ENCODE measurements around the gene VWA8. TPM values are rescaled to one million over a fixed set of nuclear protein-coding genes. Genes with fewer than 3 reads are reported as not detected.

The VWA8 gene
- total RNA-seq, 1 donor from 2014 or later = 33.4 TPM

DNA sequence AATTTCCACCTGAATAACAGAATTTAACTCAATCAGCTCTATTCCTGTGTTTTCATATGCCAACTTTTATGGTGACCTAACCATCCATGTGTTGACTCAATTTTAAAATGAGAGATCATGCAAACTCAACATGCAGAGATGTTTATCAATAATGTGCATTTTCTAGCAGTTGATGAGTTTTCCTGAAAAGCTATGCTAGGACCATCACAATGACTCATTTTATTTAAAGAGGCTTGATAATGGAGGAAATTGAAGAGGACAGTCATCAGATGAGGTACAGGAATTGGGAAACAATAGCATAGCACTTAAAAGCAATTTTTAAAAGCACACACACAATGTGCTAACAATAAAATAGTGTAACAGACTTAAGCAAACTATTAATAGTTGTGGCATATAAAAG, 127.1 kb downstream of the VWA8 start:
- intact Hi-C loops (cut with DNase I) = no loop called here
- no peak overlapping the region for H3K4me3 ChIP-seq
- H3K36me3 ChIP-seq = peaks cover 0 to 8% of the 10 kb centered on the region in 2 donors

GRCh38 chr13:41833201-41833600, 127.7 kb downstream of the VWA8 start:
- H3K9me3 ChIP-seq = no peaks in the 10 kb centered on the region
- H3K36me3 ChIP-seq = peaks cover 0 to 8% of the 10 kb centered on the region in 2 donors
- H3K4me3 ChIP-seq = no peak overlapping the region
- no peak overlapping the region for H3K27ac ChIP-seq
- H3K27me3 ChIP-seq = no peaks in the 10 kb centered on the region
- intact Hi-C loops (cut with DNase I) = no loop called here
- TF ChIP-seq, protein P1, sequence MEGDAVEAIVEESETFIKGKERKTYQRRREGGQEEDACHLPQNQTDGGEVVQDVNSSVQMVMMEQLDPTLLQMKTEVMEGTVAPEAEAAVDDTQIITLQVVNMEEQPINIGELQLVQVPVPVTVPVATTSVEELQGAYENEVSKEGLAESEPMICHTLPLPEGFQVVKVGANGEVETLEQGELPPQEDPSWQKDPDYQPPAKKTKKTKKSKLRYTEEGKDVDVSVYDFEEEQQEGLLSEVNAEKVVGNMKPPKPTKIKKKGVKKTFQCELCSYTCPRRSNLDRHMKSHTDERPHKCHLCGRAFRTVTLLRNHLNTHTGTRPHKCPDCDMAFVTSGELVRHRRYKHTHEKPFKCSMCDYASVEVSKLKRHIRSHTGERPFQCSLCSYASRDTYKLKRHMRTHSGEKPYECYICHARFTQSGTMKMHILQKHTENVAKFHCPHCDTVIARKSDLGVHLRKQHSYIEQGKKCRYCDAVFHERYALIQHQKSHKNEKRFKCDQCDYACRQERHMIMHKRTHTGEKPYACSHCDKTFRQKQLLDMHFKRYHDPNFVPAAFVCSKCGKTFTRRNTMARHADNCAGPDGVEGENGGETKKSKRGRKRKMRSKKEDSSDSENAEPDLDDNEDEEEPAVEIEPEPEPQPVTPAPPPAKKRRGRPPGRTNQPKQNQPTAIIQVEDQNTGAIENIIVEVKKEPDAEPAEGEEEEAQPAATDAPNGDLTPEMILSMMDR (IDR thresholded peaks at IDR 0.05) = no peak
- TF ChIP-seq POLR2A (IDR thresholded peaks at IDR 0.05) (no peak), POLR2AphosphoS5 (IDR thresholded peaks at IDR 0.05; ENCODE audit: insufficient read depth in 1 of 2, low read depth in 1 of 2) (no peak)
- no peak for DNase-seq (ENCODE audit: extremely low spot score in 2 of 2)
- H3K4me1 ChIP-seq = peaks cover 1% of the 10 kb centered on the region

More for the DNA sequence above, 127.1 kb downstream of the VWA8 start:
- Histone ChIP-seq H3K27ac (no peak overlapping the region), H3K9me3 (no peaks in the 10 kb centered on the region), H3K4me1 (no peaks in the 10 kb centered on the region), H3K27me3 (no peaks in the 10 kb centered on the region)
- TF ChIP-seq, protein P1 (IDR thresholded peaks at IDR 0.05) = no peak
- TF ChIP-seq POLR2AphosphoS5 (IDR thresholded peaks at IDR 0.05; ENCODE audit: insufficient read depth in 1 of 2, low read depth in 1 of 2) (no peak), POLR2A (IDR thresholded peaks at IDR 0.05) (no peak)
- DNase-seq (ENCODE audit: extremely low spot score in 2 of 2) = no peak

DNA sequence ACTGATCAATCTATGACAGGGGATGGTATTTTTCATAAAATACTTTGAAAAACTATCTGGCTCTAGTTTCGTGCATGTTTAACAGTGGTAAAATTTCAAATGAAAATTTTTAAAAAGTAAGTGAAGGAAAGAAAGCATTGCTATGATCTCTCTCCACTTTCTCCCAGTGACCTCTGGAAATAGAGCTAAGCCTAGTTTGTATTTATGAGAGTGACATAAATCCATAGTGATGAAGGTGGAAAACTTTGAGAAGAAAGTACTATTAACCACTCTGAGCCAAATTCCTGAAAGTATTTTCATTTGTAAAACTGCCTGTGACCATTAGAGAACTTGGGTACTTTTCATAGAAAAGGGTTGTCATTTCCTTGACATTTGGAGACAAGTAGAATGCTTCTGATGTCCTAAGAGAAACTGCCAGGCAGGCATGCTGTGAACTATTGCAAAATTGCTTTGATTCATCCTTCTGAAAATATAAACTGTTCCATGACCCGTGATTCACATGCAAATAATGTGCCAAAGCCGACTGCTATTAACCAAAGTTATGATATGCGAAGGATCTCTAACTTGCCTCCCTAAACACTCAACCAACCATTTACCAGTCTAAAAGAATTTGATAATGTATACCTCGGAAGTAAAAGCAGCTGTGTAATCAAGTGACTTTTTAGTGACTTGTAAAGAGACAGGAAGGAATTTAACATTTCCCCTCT, 133.2 kb downstream of the VWA8 start:
- intact Hi-C loops (cut with DNase I) = no loop called here
- Histone ChIP-seq H3K9me3 (no peaks in the 10 kb centered on the region), H3K27ac (no peak overlapping the region), H3K27me3 (no peaks in the 10 kb centered on the region), H3K4me1 (peaks cover 15% of the 10 kb centered on the region), H3K36me3 (peaks cover 0 to 3% of the 10 kb centered on the region in 2 donors), H3K4me3 (no peak overlapping the region)
- no peak for DNase-seq (ENCODE audit: extremely low spot score in 2 of 2)
- peak; percentile 16 to 84 for TF ChIP-seq POLR2AphosphoS5 (IDR thresholded peaks at IDR 0.05; ENCODE audit: insufficient read depth in 1 of 2, low read depth in 1 of 2)
- TF ChIP-seq, protein P1 (IDR thresholded peaks at IDR 0.05) = no peak

DNA sequence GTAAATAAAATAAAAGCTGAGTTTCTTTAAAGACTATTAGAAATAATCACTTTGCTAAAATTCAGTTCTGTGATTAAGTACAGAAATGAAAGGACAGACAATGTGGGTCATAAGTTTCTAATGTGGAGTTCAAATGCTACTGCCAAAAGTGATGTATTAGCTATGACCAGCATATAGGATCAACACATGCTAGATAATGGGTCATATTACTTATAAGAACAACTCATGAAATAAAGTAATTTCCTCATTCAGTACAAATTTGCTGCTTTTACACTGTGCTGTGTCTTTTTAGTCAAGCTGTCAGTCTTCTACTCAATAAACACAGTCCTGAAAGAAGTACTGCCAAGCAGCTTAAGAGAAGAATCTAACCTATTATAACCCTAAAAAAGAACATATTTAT, 135.2 kb downstream of the VWA8 start:
- Histone ChIP-seq H3K36me3 (peaks cover 0 to 3% of the 10 kb centered on the region in 2 donors), H3K4me1 (peaks cover 15% of the 10 kb centered on the region), H3K27me3 (no peaks in the 10 kb centered on the region), H3K4me3 (no peak overlapping the region), H3K9me3 (no peaks in the 10 kb centered on the region), H3K27ac (no peak overlapping the region)
- intact Hi-C loops (cut with DNase I) = no loop called here
- TF ChIP-seq, protein P1 (IDR thresholded peaks at IDR 0.05) = no peak
- TF ChIP-seq POLR2A (IDR thresholded peaks at IDR 0.05) (no peak), POLR2AphosphoS5 (IDR thresholded peaks at IDR 0.05; ENCODE audit: insufficient read depth in 1 of 2, low read depth in 1 of 2) (no peak)
- DNase-seq (ENCODE audit: extremely low spot score in 2 of 2) = no peak

DNA sequence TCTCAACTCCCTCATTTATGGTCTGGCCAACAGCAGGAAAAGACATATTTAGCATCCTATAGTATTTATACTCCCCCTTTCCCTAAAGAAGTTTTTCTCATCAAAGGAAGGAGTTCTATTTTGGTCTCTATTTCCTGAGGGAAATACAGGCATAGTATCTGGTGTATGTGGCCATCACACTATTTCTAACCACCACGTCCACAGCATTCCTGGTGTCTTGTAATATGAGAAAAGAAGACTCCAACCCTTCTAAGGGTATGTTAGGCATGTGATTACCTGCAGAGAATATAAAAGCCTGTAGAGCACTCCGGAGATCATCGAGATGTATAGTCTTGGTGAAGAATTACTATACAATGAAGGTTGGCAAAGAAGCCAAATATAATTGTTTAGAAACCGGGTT, 137.4 kb downstream of the VWA8 start:
- H3K9me3 ChIP-seq = no peaks in the 10 kb centered on the region
- H3K4me1 ChIP-seq = peaks cover 15% of the 10 kb centered on the region
- no peaks in the 10 kb centered on the region for H3K27me3 ChIP-seq
- intact Hi-C loops (cut with DNase I) = no loop called here
- peaks cover 0 to 4% of the 10 kb centered on the region in 2 donors for H3K36me3 ChIP-seq
- no peak for TF ChIP-seq POLR2A (IDR thresholded peaks at IDR 0.05)
- TF ChIP-seq, protein P1 (IDR thresholded peaks at IDR 0.05) = no peak
- TF ChIP-seq POLR2AphosphoS5 (IDR thresholded peaks at IDR 0.05; ENCODE audit: insufficient read depth in 1 of 2, low read depth in 1 of 2) = no peak
- DNase-seq (ENCODE audit: extremely low spot score in 2 of 2) = no peak
- no peak overlapping the region for H3K27ac ChIP-seq
- no peak overlapping the region for H3K4me3 ChIP-seq
